Effector CD4-positive, alpha-beta T cell (primary cell): Measurements from ENCODE around the gene NUBPL.
"Not testable (repeated sequence)": the region's sequence is repeated elsewhere in the genome, so short reads cannot be mapped to it uniquely, and the experiment has no call there.

Source experiments
- DNase-seq: peaks from one replicate; pipeline ENCODE4 v3.0.0-alpha.2; 2020

NUBPL gene

DNA sequence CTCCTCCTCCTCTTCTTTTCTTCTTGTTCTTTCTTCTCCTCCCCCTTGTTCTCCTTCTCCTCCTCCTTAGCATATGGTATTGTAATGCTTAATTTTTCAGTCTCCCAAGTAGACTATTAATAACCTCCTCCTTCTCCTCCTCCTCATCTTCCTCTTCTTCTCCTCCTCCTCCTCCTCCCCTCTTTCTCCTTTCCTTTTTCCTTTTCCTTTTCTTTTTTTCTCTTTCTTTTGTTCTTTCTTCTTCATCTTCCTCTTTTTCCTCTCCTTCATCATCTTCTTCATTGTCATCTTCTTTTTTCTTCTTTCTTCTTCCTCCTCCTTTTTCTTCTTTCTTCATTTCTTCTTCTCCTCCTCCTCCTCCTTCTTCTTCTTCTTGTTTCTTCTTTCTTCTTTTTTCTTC is 264.3 kb downstream of the NUBPL start:
- DNase-seq: no peak

DNA sequence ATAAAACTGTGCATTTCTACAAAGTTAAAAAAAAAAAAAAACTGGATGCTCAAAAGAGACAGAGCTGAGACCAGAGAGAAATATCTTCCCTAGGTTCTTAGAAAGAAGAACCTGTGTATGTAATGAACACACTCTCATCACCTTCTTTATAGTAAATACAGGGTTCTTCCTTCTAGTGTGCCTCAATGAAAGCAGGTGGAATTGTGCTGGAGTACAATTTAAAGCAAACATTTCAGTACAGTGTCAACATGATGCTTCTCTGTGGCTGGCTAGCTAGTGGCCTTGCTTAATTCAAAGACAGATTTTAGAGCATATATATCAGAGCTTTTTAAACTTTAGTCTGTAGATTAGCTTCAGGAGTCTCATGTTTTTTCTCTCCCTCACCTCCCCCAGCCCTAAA is 266.1 kb downstream of the NUBPL start:
- no peak for DNase-seq

DNA sequence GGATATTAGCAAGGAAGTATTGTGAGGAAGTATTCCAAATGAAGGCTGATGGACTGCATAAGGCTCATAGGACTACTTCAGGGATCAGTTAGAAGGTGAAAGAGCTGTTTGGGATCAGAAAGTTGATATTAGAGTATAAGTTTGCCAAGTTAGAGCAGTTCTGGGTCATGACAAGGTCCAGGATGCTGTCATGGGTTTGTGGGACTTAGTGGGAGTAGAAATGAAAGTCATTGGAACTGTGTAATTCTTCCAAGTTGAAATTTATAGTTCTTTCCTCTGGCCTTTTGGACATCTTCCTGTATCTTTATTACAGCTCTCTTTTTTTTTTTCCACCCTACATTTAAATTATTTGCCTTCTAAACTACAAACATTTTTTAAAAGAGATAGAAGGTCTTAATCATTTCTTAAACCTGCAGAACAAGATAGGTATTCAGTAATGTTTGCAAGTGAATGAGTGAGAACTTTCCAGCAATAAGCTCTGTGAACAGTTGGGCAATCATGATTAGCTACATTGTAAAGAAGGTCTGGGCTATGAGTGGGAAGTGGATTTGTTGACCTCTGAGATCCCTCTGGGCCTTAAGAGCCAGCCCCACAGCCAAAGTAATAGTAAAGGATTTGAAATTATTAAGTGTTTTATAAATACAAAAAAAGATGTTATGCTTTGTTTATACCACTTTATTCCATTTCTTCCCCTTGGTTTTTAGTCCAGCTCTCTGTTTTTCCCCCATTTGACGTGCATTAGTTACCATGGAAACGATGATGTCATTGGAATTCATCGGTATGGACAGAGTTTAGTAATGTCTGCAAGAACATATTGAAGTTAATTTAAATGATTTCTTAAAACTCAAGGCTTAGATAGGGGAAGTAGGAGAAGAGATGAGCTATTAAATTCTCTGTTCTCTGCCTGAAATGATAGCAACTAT is 268.0 kb downstream of the NUBPL start:
- DNase-seq: no peak

DNA sequence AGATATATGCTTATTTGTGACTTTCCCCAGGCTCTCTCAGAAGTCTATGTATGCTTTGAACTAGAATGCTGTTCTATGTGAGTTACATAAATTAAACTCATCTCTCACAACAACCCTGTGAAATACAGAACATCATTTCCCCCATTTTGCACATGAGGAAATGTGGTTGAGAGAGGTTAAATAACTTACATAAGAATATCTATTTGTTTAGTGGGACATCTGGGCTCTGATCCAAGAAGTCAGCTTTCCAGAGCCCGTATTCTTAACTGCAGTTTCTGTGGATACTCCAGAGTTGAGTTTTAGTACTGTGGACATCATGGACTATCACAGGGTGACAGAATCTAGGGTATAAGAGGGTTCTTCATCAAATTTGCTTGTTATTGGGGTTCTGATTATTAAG is 273.4 kb downstream of the NUBPL start:
- no peak for DNase-seq

DNA sequence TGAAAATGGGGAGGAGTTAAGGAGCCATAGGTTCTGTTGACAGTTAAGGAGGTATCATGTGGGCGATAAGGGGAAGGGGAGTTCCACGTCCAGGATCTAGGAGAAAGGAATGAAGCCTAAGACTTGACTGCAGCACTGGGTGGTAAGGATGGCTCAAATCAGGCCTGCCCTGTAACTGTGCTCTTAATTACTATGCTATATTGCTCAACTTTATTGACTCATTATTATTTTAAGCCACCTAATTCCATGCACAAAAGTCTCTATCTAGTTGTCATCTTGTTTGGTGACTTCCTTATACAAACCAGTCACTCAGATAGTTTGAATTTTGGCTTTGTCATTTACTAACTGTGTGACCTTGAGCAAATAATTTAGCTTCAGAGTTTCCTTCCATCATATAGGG is 273.8 kb downstream of the NUBPL start:
- DNase-seq: no peak

DNA sequence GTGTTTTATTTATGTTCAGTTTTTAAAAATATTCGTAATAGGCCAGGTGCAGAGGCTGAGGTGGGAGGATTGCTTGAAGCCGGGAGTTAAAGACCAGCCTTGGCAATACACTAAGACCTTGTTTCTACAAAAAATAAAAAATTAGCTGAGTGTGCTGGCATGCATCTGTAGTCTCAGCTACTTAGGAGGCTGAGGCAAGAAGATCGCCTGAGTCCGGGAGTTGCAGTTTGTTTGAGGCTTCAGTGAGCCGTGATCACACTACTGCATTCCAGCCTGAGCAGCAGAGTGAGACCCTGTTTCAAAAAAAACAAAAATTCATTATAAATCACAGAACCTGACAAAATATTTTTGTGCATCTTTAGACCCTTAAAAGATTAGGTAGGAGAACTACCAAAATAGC is 275.8 kb downstream of the NUBPL start:
- DNase-seq: no peak

DNA sequence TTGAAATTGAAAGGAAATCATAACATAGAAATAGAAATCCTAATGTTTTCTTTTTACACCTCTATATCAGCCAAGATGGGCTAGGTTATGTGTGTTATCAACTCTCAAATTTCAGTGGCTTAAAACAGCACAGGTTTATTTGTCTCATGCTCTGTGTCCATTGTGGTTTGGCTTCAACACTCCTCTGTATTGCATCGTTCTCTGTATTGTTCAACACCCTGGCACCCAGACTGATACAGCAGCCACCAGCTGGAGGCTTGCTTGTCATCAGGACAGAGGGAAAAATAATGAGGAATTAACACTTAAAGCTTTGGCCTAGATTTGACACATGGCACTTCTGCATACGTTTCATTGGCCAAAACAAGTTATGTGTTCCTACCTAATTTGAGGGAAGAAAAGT is 281.7 kb downstream of the NUBPL start:
- DNase-seq: no peak

DNA sequence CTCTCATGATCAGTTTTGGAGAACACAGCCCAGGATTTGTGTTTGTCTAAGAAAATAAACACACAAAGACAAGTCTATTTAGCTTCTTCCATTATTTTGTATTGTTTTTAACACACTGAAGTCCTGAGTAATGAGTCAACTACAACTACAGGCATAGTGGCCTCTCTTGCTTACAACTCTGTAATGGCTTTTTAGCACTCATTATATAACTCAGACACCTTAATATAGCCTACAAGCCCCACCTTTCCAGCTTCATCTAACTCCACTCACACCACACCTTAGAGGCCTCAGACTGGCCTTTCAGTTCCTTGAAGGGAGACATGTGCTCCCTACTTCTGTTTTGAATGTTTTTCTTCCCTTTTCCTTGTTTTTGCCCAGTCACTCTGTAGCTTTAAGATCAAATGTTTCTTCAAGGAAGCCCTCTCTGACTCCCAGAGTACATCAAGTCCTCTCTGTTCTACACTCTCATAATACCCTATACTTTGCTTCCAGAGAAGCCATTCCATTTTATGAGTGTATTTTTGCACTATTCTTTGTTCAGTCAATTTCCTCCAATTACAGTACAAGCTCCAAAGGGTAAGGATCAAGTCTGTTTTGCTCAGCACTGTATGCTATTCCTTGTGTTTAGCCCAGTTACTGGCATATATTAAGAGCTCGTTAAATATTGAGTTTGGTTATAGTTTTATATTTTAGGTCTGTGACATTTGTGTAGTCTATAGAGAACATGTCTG is 282.3 kb downstream of the NUBPL start:
- DNase-seq: no peak

DNA sequence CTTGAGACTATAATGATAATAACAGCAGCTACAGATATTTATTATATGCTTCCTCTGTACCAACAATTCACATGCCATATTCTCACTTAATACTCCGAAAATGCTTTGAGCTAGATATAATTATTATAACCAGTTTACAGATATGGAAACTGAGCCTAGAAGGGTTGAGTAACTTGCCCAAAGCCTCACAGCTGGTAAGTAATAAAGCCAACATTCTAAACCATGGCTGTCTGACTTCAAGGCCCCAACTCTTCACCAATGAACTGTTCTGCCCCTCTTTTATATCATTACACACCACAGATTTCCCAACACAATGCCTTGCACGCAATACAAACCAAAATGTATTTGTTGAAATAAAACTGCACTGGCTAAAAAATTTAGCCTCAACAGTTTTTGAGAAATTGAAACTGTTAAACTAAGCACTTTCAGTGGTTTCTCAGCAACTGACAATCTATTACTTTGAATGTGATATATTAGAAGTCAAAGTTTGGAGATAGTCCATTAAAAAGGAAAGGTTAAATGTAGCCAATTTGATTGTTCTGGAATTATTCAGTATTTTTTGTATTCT is 293.4 kb downstream of the NUBPL start:
- no peak for DNase-seq

DNA sequence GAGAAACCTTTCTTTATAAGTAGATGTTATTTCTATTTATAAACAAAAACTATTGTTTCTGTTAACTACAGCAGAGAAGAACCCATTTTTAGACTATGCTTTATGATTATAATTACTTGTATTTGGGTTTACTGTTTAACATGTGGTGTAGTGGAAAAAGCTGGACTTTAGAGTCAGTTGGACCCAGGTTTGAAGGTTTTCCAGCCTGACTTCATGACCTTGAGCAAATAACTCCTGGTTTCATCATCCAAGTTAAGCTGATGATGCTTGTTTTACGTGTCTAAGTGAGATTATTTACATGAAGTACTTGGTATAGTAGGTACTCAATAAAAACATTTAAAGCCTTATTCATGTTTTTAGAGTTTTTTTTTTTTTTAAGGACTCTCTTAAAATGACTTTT is 294.1 kb downstream of the NUBPL start:
- DNase-seq: no peak

DNA sequence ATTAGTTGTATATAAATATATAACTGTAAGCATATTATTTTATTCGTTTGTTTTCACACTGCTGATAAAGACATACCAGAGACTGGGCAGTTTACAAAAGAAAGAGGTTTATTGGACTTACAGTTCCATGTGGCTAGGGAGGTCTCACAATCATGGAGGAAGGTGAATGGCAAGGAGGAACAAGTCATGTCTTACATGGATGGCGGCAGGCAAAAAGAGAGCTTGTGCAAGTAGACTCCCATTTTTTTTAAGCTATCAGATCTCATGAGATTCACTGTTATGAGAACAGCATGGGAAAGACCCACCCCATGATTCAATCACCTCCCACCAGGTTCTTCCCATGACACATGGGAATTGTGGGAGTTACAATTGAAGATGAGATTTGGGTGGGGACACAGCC is 294.8 kb downstream of the NUBPL start:
- not testable (repeated sequence) for DNase-seq

DNA sequence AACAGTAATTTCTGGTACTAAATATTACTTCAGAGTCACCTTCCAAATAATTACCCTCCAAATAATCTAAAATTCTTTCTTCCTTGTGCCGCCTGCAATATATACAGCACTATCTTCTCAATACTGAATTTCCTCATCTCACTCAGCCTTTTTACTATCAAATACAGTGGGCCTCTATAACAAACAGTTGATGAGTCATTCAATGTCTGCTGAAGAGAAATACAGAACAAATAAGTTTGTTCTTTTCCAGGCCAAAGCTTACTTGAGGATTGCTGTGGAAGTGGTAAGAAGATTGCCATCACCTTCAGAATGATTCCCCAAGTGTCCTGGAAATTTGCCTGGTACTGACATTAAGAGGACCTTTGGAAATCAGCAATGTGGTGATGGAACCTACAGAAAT is 297.7 kb downstream of the NUBPL start:
- DNase-seq: no peak

DNA sequence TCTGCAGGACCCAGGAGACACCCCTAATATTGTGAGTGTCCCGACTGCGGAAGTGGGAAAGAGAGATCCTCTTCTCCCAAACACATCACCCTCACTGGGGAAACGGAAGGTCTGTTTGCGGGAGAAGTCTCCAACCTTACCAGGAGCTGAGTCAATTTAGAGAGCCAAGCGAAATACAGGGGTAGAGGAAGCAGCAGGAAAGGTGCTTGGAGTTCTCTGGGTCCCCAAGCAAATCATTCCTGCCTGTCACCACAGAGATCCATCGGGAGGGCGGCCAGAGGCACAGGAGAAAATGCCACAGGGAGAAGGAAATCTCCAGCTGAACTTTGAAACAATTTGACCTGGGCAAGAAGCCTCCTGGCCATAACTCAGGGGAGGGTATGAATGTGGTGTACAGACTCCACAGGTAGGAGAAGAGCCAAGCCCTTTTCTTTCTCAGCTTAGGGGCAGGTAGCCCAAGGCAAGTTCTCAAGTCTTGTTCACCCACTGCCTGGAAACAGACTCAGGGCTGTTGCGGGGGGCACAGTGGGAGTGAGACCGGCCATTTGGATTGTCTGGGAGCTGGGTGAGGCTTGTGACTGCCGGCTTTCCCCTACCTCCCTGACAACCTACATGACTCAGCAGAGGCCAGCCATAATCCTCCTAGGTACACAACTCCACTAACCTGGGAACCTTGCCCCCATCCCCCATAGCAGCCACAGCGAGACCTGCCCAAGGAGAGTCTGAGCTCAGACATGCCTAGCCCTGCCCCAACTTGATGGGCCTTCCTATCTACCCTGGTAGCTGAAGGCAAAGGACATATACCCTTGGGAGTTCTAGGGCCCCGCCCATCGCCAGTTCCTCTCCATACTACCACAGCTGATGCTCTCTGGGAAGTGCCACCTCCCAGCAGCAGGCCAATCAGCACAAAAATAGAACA is 304.0 kb downstream of the NUBPL start:
- no peak for DNase-seq

DNA sequence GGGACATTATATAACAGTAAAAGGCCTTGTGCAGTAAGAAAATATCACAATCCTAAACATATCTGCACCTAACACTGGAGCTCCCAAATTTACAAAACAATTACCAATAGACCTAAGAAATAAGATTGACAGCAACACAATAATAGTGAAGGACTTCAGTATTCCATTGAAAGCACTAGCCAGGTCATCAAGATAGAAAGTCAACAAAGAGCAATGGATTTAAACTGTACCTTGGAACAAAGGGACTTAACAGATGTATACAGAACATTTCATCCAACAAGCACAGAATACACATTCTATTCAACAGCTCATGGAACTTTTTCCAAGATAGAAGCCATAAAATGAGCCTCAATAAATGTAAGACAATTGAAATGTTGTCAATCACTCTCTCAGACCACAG is 306.4 kb downstream of the NUBPL start:
- DNase-seq: no peak

DNA sequence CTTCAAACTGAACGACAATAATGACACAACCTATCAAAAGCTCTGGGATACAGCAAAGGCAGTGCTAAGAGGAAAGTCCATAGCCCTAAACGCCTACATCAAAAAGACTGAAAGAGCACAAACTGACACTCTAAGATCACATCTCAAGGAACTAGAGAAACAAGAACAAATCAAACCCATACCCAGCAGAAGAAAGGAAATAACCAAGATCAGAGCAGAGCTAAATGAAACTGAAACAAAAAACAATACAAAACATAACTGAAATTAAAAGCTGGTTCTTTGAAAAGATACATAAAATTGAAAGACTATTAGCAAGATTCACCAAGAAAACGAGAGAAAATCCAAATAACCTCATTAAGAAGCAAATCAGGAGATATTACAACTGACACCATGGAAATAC is 306.9 kb downstream of the NUBPL start:
- DNase-seq: not testable (repeated sequence)

DNA sequence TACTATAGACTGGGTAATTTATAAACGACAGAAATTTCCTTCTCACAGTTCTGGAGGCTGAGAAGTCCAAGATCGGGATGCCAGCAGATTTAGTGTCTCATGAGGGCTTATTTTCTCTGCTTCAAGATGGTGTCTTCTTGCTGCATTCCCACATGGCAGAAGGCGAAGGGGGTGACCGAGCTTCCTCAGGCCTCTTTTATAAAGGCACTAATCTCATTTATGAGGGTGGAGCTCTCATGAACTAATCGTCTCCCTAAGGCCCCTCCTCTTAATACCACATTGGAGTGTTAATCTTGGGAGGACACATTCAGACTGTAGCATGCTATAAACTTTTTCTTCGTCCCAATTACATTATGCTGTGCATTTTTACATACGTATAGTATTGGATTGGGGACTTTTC is 315.5 kb downstream of the NUBPL start:
- DNase-seq: no peak

DNA sequence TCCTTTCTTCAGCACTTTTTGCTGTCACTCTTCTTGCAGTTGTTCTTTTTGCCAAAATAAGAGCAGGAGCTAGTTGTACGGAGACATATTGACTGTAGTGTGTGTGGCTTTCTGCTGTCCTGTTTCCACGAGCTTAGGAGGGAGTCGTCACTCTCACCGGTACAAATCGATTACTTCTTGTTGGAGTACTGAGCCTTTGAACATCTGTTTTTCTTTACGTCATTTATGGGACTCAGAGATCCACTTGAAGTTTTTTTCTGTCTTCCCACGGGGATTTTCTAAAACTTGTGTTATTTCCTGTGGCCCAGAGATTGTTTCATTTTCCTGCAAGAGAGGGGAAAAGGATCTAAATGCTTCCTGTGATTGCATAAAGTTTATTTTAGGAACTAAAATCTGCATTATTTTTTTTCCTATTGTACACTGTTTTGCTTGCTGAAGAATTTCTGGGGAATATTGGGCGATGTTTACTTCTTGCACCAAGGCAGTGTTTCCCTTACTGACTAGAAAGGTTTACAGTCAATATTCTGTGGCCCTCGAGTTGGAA is 316.1 kb downstream of the NUBPL start:
- DNase-seq: no peak

DNA sequence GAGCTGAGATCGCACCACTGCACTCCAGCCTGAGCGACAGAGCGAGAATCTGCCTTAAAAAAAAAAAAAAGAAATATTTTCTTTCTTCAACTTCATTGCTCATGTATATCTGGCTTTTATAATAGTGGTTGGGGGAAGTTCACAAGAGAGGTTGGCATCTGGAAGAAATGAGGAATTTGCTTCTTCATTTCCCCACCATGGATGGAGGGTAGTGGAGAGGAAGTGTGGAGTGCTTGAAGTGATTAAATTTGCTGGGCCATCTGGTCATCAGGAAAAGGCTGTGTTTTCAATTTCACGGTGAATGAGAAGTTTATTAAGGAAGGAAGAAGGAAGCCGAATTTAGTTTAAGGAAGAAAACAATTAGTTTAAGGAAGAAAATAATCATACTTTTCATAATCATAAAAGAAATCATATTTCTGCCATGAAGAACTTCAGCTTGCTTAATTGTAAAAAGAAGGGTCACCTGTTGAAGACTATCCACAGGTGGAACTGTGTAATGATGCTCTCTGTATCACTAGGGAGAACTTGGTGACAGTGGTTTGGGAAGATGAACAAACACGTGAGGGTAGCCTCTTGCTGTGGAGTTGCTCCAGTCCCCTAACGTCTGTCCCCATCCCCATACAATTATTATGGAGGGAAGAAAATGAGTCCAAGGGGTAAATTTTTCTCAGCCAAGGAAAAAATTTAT is 318.6 kb downstream of the NUBPL start:
- no peak for DNase-seq

DNA sequence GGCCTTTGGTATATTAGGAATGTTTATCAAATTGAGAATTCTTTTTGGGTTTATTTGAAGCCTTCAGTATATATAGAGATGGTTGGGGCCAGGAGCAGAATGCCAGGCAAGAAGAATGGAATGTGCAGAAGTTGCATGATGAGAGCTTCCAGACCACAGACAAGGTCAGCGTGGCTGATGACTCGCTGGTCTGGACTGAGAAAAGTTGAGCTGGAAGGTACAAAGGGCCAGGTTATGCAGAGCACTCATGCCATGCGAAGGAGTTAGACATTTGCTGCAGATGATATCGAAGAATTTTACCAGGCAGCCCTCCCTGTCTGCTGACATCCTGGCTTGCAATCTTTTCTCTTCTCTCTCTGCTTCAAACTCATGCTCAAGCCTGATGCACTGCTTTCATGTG is 319.7 kb downstream of the NUBPL start:
- DNase-seq: no peak

DNA sequence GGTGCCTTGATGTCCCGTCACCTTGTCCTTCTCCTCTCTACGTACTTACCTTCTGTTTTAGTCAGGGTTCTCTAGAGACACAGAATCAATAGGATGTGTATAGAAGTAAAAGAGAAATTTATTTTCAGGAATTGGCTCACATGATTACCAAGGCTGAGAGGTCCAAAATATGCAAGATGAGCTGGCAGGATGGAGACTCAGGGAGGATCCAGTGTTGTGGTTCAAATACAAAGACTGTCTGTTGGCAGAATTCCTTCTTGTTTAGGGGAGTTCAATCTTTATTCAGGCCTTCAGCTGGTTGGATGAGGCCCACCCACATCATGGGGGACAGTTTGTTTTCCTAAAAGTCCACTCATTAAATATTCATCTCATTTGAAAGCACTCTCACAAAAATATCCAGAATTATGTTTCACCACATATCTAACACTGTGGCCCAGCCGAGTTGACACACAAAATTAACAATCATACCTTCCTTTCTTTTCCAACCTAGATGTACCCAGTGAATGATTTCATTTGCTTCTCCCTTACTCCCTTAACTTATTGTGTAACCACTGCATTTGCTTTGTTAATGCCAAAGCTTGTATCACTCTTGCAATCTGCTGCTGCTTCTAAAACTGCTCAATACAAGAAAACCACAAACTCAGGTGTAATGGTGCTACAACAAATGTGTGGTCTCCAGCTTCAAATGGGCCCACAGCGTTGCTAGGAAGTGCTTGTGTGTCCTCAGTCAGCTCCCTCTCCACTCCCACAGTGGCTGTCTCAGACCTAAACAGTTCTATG is 320.5 kb downstream of the NUBPL start:
- DNase-seq: no peak

DNA sequence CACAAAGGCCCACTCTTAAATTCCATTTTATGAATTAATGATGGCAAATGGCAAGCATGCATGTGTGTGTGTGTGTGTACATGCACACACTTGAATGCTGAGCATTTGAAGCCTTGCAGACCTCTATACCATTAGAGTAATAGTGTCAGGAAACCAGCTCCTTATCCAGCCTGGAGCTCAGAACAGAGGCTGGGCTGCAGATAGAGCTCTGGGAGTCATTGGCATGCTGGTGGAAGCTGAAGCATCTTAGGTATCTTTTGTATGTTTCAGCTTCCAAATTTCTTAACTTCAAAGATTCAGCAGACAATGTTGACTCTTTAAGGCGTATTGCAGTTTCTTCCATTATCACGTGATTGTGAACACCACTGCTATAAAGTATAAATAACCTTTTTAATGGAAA is 323.0 kb downstream of the NUBPL start:
- no peak for DNase-seq
